Thyroid gland (tissue), 4 donors: Measurements from ENCODE around the gene ACSS1.

Experiments used
- CTCF ChIP-seq, 6 experiments: fragments of 200-600 bp in 3 of 6; fragments of 450-650 bp in 3 of 6; sonication (generic) in 3 of 6; IDR thresholded peaks; one replicate each; pipeline ENCODE4 v1.5.1; 2016 to 2019; ENCODE audit warnings: antibody characterized with exemption in 6 of 6, mild to moderate bottlenecking in 2 of 6, inconsistent platforms in 1 of 6, moderate library complexity in 1 of 6
- POLR2A ChIP-seq, 2 donors: fragments of 450-650 bp; IDR thresholded peaks; one replicate each; pipeline ENCODE4 v1.6.1; 2017; ENCODE audit warnings: antibody characterized with exemption in 2 of 2, mild to moderate bottlenecking in 2 of 2, moderate library complexity in 1 of 2

GRCh38 chr20:24970030-24970553 is 87.8 kb downstream of the ACSS1 start:
- no peak for TF ChIP-seq POLR2A (IDR thresholded peaks at IDR 0.05)
- no peak for TF ChIP-seq CTCF (IDR thresholded peaks at IDR 0.05)
